ENCODE measurements around the gene TNFRSF18. TPM values are rescaled to one million over a fixed set of nuclear protein-coding genes. Genes with fewer than 3 reads are reported as not detected.

Gene TNFRSF18
- total and polyA plus RNA-seq, 2 experiments from 2014 or later = 1.1 to 1.5 TPM

DNA sequence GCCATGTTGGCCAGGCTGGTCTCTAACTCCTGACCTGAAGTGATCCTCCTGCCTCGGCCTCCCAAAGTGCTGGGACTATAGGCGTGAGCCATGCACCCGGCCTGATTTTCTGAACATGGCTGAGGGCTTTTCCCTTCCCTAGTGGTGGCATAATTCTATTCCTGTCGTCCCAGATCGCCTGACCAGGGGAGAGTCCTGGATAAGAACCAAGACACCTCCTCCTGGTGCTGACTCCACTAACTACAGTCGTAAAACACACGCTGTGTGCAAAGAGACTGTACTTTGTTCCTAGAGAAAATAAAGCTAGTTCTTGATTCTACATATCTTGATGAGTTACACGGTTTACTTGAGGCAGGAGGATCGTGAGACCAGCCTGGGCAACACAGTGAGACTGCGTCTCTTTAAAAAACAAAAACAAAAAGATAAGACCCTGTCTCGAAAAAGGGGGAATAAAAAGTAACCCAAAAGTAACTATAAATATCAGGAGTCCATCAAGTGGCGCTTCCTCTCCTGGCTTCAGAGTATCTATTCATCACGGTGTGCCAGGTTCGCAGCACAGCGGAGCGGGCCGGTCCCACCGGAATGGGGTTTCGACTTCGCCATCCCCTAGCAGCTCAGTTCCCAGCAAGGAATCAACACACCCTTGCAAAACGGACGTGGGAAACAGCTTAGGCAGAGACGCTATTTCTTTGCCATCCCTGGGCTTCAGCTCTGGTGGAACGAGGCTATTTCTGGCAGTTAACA lies 24.4 kb upstream of the TNFRSF18 start:
- Histone ChIP-seq H3K27ac (ENCODE audit: low read depth) (0 out of 2 replicates have a peak overlapping the region, but pooled peaks have one; percentile 55), H3K4me3 (peak overlapping the region; percentile 93), H3K4me2 (peak overlapping the region; percentile 95), H4K20me1 (replicated peaks; ENCODE audit: insufficient read depth) (peaks cover 8% of the 10 kb centered on the region), H3K36me3 (ENCODE audit: insufficient read depth) (no peaks in the 10 kb centered on the region), H3K27me3 (ENCODE audit: insufficient read depth) (no peaks in the 10 kb centered on the region), H3F3A (replicated peaks; ENCODE audit: low read depth) (peaks cover 10% of the 10 kb centered on the region; the same call in 1 of the 2 replicates), H3K79me2 (replicated peaks; ENCODE audit: insufficient read depth) (peaks cover 40% of the 10 kb centered on the region), H3K9me2 (ENCODE audit: insufficient read depth) (no peaks in the 10 kb centered on the region), H3K4me1 (ENCODE audit: insufficient read depth) (peaks cover 6% of the 10 kb centered on the region), H2AFZ (peak overlapping the region; percentile 52; the same call in 1 of the 2 replicates)
- Mint-ChIP-seq H3K4me1 (peaks cover 18% of the 10 kb centered on the region), H3K27ac (peak overlapping the region; percentile 89), H3K4me3 (peak overlapping the region; percentile 94), H3K27me3 (ENCODE audit: insufficient read depth, low read depth, poor library complexity) (peaks cover 15% of the 10 kb centered on the region), H3K36me3 (ENCODE audit: low read depth) (peaks cover 26% of the 10 kb centered on the region), H3K9me3 (peaks cover 10% of the 10 kb centered on the region)
- ATAC-seq (peak; percentile 10), DNase-seq (ENCODE audit: low spot score) (no peak)
- TF ChIP-seq STAT1 (IDR thresholded peaks at IDR 0.05; ENCODE audit: unreplicated experiment) (no peak), NANOG (IDR thresholded peaks at IDR 0.05; ENCODE audit: borderline replicate concordance) (no peak), POLR2AphosphoS5 (IDR thresholded peaks at IDR 0.05; ENCODE audit: low read depth) (no peak)
- TF ChIP-seq, protein P1, sequence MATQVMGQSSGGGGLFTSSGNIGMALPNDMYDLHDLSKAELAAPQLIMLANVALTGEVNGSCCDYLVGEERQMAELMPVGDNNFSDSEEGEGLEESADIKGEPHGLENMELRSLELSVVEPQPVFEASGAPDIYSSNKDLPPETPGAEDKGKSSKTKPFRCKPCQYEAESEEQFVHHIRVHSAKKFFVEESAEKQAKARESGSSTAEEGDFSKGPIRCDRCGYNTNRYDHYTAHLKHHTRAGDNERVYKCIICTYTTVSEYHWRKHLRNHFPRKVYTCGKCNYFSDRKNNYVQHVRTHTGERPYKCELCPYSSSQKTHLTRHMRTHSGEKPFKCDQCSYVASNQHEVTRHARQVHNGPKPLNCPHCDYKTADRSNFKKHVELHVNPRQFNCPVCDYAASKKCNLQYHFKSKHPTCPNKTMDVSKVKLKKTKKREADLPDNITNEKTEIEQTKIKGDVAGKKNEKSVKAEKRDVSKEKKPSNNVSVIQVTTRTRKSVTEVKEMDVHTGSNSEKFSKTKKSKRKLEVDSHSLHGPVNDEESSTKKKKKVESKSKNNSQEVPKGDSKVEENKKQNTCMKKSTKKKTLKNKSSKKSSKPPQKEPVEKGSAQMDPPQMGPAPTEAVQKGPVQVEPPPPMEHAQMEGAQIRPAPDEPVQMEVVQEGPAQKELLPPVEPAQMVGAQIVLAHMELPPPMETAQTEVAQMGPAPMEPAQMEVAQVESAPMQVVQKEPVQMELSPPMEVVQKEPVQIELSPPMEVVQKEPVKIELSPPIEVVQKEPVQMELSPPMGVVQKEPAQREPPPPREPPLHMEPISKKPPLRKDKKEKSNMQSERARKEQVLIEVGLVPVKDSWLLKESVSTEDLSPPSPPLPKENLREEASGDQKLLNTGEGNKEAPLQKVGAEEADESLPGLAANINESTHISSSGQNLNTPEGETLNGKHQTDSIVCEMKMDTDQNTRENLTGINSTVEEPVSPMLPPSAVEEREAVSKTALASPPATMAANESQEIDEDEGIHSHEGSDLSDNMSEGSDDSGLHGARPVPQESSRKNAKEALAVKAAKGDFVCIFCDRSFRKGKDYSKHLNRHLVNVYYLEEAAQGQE (IDR thresholded peaks at IDR 0.05; ENCODE audit: unreplicated experiment) = no peak
- TF ChIP-seq, protein P2, sequence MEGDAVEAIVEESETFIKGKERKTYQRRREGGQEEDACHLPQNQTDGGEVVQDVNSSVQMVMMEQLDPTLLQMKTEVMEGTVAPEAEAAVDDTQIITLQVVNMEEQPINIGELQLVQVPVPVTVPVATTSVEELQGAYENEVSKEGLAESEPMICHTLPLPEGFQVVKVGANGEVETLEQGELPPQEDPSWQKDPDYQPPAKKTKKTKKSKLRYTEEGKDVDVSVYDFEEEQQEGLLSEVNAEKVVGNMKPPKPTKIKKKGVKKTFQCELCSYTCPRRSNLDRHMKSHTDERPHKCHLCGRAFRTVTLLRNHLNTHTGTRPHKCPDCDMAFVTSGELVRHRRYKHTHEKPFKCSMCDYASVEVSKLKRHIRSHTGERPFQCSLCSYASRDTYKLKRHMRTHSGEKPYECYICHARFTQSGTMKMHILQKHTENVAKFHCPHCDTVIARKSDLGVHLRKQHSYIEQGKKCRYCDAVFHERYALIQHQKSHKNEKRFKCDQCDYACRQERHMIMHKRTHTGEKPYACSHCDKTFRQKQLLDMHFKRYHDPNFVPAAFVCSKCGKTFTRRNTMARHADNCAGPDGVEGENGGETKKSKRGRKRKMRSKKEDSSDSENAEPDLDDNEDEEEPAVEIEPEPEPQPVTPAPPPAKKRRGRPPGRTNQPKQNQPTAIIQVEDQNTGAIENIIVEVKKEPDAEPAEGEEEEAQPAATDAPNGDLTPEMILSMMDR (conservative IDR thresholded peaks at IDR 0.05; ENCODE audit: low read depth in 2 of 2) = 0 out of 4 replicates have a peak, but pooled peaks of 1 of the 2 experiments have one; percentile 12
- TF ChIP-seq, protein P3, sequence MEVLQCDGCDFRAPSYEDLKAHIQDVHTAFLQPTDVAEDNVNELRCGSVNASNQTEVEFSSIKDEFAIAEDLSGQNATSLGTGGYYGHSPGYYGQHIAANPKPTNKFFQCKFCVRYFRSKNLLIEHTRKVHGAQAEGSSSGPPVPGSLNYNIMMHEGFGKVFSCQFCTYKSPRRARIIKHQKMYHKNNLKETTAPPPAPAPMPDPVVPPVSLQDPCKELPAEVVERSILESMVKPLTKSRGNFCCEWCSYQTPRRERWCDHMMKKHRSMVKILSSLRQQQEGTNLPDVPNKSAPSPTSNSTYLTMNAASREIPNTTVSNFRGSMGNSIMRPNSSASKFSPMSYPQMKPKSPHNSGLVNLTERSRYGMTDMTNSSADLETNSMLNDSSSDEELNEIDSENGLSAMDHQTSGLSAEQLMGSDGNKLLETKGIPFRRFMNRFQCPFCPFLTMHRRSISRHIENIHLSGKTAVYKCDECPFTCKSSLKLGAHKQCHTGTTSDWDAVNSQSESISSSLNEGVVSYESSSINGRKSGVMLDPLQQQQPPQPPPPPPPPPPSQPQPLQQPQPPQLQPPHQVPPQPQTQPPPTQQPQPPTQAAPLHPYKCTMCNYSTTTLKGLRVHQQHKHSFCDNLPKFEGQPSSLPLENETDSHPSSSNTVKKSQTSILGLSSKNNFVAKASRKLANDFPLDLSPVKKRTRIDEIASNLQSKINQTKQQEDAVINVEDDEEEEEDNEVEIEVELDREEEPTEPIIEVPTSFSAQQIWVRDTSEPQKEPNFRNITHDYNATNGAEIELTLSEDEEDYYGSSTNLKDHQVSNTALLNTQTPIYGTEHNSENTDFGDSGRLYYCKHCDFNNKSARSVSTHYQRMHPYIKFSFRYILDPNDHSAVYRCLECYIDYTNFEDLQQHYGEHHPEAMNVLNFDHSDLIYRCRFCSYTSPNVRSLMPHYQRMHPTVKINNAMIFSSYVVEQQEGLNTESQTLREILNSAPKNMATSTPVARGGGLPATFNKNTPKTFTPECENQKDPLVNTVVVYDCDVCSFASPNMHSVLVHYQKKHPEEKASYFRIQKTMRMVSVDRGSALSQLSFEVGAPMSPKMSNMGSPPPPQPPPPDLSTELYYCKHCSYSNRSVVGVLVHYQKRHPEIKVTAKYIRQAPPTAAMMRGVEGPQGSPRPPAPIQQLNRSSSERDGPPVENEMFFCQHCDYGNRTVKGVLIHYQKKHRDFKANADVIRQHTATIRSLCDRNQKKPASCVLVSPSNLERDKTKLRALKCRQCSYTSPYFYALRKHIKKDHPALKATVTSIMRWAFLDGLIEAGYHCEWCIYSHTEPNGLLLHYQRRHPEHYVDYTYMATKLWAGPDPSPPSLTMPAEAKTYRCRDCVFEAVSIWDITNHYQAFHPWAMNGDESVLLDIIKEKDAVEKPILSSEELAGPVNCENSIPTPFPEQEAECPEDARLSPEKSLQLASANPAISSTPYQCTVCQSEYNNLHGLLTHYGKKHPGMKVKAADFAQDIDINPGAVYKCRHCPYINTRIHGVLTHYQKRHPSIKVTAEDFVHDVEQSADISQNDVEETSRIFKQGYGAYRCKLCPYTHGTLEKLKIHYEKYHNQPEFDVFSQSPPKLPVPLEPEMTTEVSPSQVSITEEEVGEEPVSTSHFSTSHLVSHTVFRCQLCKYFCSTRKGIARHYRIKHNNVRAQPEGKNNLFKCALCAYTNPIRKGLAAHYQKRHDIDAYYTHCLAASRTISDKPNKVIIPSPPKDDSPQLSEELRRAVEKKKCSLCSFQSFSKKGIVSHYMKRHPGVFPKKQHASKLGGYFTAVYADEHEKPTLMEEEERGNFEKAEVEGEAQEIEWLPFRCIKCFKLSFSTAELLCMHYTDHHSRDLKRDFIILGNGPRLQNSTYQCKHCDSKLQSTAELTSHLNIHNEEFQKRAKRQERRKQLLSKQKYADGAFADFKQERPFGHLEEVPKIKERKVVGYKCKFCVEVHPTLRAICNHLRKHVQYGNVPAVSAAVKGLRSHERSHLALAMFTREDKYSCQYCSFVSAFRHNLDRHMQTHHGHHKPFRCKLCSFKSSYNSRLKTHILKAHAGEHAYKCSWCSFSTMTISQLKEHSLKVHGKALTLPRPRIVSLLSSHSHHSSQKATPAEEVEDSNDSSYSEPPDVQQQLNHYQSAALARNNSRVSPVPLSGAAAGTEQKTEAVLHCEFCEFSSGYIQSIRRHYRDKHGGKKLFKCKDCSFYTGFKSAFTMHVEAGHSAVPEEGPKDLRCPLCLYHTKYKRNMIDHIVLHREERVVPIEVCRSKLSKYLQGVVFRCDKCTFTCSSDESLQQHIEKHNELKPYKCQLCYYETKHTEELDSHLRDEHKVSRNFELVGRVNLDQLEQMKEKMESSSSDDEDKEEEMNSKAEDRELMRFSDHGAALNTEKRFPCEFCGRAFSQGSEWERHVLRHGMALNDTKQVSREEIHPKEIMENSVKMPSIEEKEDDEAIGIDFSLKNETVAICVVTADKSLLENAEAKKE (CRISPR knock-in tag; IDR thresholded peaks at IDR 0.05) = no peak
